ENCODE data around the gene STXBP6. TPM values are rescaled to one million over a fixed set of nuclear protein-coding genes. Genes with fewer than 3 reads are reported as not detected.

The STXBP6 gene
- total and polyA plus RNA-seq, 10 of the 15 experiments (the other 5 are each of a cell fraction or from before 2014, with no cell fraction given): 1.2 to 47.3 (median 1.9) TPM

DNA sequence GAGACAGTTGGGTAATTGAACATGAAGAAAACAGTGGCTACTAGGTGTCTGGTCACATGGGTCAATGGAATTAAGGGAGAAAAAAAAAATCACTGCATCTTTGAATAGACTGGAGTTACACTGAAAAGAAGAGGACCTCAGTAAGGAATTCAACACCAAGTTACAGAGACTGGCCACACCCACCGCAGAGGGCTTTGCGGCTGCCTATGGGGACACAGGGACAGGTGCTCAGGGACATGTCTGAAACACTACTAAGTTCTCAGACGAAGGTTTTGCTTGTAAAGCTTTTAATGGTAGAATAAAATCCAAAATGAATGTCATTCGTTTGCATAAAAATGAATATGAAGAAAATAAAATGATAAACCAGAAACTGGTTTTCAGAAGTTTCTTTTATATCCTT, 93.8 kb downstream of the STXBP6 start (continued):
- TF ChIP-seq, protein P1, sequence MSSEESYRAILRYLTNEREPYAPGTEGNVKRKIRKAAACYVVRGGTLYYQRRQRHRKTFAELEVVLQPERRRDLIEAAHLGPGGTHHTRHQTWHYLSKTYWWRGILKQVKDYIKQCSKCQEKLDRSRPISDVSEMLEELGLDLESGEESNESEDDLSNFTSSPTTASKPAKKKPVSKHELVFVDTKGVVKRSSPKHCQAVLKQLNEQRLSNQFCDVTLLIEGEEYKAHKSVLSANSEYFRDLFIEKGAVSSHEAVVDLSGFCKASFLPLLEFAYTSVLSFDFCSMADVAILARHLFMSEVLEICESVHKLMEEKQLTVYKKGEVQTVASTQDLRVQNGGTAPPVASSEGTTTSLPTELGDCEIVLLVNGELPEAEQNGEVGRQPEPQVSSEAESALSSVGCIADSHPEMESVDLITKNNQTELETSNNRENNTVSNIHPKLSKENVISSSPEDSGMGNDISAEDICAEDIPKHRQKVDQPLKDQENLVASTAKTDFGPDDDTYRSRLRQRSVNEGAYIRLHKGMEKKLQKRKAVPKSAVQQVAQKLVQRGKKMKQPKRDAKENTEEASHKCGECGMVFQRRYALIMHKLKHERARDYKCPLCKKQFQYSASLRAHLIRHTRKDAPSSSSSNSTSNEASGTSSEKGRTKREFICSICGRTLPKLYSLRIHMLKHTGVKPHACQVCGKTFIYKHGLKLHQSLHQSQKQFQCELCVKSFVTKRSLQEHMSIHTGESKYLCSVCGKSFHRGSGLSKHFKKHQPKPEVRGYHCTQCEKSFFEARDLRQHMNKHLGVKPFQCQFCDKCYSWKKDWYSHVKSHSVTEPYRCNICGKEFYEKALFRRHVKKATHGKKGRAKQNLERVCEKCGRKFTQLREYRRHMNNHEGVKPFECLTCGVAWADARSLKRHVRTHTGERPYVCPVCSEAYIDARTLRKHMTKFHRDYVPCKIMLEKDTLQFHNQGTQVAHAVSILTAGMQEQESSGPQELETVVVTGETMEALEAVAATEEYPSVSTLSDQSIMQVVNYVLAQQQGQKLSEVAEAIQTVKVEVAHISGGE (CRISPR knock-in tag; IDR thresholded peaks at IDR 0.05): no peak

DNA sequence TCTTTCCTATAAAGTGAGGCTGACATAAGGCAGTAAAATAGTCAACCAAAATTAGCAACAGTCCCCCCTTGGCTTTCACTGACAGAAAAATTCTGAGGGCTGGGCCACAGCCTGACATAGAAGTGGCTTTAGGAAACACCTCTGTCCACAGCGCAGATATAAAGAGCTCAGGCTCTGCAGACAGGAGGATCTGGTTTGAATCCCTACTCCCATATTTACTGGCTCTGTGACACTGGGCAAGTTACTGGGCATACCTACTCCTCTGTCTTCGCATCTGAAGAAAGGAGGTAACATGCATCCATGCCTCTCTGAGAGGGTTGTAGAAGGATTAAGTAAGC, 95.3 kb downstream of the STXBP6 start:
- SMC1A ChIA-PET (ENCODE audit: uncharacterized antibody, unreplicated experiment): interaction anchor here (1.0 to 19.2 kb wide), 25 partner anchors 10 to 245 kb away, joined by 3 to 390 read pairs (median 7); no protein-coding TSS in a partner anchor
- WGBS (ENCODE audit: insufficient coverage, insufficient replicate concordance, low lambda C conversion rate, missing lambda C conversion rate): 61% methylated on average over 2 of the region's 2 CpGs
- H3K4me2 ChIP-seq (ENCODE audit: control insufficient read depth, insufficient read depth): 0 out of 2 replicates have a peak overlapping the region, but pooled peaks have one; percentile 26
- no peak overlapping the region for H3K4me3 ChIP-seq
- H3K4me1 ChIP-seq (ENCODE audit: control insufficient read depth, insufficient read depth, low read length): peaks cover 6% of the 10 kb centered on the region
- RAD21 ChIA-PET (ENCODE audit: unreplicated experiment): interaction anchor here (0.7 to 7.3 kb wide), 27 partner anchors 10 to 262 kb away, joined by 3 to 72 read pairs (median 4); no protein-coding TSS in a partner anchor
- in situ Hi-C loops (cut with MboI): no loop called here
- no peaks in the 10 kb centered on the region for H3K36me3 ChIP-seq (ENCODE audit: control insufficient read depth in 2 of 2, insufficient read depth in 2 of 2, low read length in 1 of 2)
- TSS peak; percentile 74 for BruUV-seq (replicated peaks)
- TF ChIP-seq RB1 (IDR thresholded peaks at IDR 0.05; ENCODE audit: borderline replicate concordance) (0 out of 2 replicates have a peak, but pooled peaks have one; percentile 1), CEBPB (IDR thresholded peaks at IDR 0.05; ENCODE audit: borderline replicate concordance in 1 of 2, low read depth in 2 of 2, low read length in 2 of 2) (no peak), NR2F1 (conservative IDR thresholded peaks at IDR 0.05) (0 out of 2 replicates have a peak, but pooled peaks have one; percentile 5)
- TF ChIP-seq, protein P2, sequence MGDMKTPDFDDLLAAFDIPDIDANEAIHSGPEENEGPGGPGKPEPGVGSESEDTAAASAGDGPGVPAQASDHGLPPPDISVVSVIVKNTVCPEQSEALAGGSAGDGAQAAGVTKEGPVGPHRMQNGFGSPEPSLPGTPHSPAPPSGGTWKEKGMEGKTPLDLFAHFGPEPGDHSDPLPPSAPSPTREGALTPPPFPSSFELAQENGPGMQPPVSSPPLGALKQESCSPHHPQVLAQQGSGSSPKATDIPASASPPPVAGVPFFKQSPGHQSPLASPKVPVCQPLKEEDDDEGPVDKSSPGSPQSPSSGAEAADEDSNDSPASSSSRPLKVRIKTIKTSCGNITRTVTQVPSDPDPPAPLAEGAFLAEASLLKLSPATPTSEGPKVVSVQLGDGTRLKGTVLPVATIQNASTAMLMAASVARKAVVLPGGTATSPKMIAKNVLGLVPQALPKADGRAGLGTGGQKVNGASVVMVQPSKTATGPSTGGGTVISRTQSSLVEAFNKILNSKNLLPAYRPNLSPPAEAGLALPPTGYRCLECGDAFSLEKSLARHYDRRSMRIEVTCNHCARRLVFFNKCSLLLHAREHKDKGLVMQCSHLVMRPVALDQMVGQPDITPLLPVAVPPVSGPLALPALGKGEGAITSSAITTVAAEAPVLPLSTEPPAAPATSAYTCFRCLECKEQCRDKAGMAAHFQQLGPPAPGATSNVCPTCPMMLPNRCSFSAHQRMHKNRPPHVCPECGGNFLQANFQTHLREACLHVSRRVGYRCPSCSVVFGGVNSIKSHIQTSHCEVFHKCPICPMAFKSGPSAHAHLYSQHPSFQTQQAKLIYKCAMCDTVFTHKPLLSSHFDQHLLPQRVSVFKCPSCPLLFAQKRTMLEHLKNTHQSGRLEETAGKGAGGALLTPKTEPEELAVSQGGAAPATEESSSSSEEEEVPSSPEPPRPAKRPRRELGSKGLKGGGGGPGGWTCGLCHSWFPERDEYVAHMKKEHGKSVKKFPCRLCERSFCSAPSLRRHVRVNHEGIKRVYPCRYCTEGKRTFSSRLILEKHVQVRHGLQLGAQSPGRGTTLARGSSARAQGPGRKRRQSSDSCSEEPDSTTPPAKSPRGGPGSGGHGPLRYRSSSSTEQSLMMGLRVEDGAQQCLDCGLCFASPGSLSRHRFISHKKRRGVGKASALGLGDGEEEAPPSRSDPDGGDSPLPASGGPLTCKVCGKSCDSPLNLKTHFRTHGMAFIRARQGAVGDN (IDR thresholded peaks at IDR 0.05): 0 out of 2 replicates have a peak, but pooled peaks have one; percentile 28
- TF ChIP-seq, protein P3, sequence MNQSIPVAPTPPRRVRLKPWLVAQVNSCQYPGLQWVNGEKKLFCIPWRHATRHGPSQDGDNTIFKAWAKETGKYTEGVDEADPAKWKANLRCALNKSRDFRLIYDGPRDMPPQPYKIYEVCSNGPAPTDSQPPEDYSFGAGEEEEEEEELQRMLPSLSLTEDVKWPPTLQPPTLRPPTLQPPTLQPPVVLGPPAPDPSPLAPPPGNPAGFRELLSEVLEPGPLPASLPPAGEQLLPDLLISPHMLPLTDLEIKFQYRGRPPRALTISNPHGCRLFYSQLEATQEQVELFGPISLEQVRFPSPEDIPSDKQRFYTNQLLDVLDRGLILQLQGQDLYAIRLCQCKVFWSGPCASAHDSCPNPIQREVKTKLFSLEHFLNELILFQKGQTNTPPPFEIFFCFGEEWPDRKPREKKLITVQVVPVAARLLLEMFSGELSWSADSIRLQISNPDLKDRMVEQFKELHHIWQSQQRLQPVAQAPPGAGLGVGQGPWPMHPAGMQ (IDR thresholded peaks at IDR 0.05; ENCODE audit: borderline replicate concordance): no peak
- no peak for ATAC-seq
- no peak overlapping the region for H3K9ac ChIP-seq (ENCODE audit: control insufficient read depth, insufficient read depth, low read length)
- no peaks in the 10 kb centered on the region for H3K79me2 ChIP-seq (ENCODE audit: control insufficient read depth, insufficient read depth, low read length)
- DNase-seq (ENCODE audit: low read depth, low spot score): no peak
- no peak overlapping the region for H3K27ac ChIP-seq (ENCODE audit: control insufficient read depth, insufficient read depth)
- no peak overlapping the region for H2AFZ ChIP-seq (ENCODE audit: control insufficient read depth, low read depth, low read length)
- no peaks in the 10 kb centered on the region for H3K9me3 ChIP-seq (replicated peaks; ENCODE audit: control insufficient read depth, insufficient read depth, low read length)
- no peaks in the 10 kb centered on the region for H4K20me1 ChIP-seq (ENCODE audit: control insufficient read depth, insufficient read depth)
- no peak for FAIRE-seq
- CTCF ChIA-PET: interaction anchor here (0.8 to 4.4 kb wide), 12 partner anchors 9 to 262 kb away, joined by 3 to 35 read pairs (median 4); no protein-coding TSS in a partner anchor
- POLR2A ChIA-PET: interaction anchor here (0.6 to 3.4 kb wide), 10 partner anchors 9 to 72 kb away, joined by 3 to 15 read pairs (median 6); no protein-coding TSS in a partner anchor
- no peaks in the 10 kb centered on the region for H3K27me3 ChIP-seq (replicated peaks in 1 of 2; ENCODE audit: control insufficient read depth in 2 of 2, insufficient read depth in 2 of 2, low read length in 1 of 2)
- intact Hi-C loops (cut with micrococcal nuclease; ENCODE audit: unreplicated experiment): loop anchor here (1.0 kb wide), 2 partner anchors 26 to 50 kb away; no protein-coding TSS in a partner anchor
